CD14-positive monocyte (primary cell): ENCODE data around the gene KRT86. TPM values are rescaled to one million over a fixed set of nuclear protein-coding genes. Genes with fewer than 3 reads are reported as not detected.

ENCODE experiments used
- DNase-seq, 3 donors: peaks; one replicate each; pipeline ENCODE4 v3.0.0-alpha.2; 2011 to 2022
- H2AFZ ChIP-seq: 2 replicates; pipeline ENCODE4 v1.6.0; 2012; ENCODE audit warnings: mild to moderate bottlenecking, low read depth, low read length, inconsistent platforms; ENCODE audit not compliant: insufficient read depth, poor library complexity, severe bottlenecking
- H3K27ac ChIP-seq, 2 donors: 1 replicate in 1 of 2; 2 replicates in 1 of 2; pipeline ENCODE4 v1.5.1; 2012 to 2013; ENCODE audit warnings: low read length in 2 of 2, control low read depth in 1 of 2, inconsistent platforms in 1 of 2, low read depth in 1 of 2, mild to moderate bottlenecking in 1 of 2
- H3K27me3 ChIP-seq, 2 donors: one replicate each; pipeline versions ENCODE4 v1.6.0 to v1.6.1; 2011 to 2013; ENCODE audit warnings: low read length in 2 of 2; ENCODE audit not compliant: control insufficient read depth in 2 of 2, insufficient read depth in 2 of 2
- H3K36me3 ChIP-seq, 2 donors: replicated peaks in 1 of 2; 1 replicate in 1 of 2; 2 replicates in 1 of 2; pipeline versions ENCODE4 v1.5.1 to v1.6.1; 2012 to 2013; ENCODE audit warnings: low read length in 2 of 2, control low read depth in 1 of 2, inconsistent platforms in 1 of 2, mild to moderate bottlenecking in 1 of 2; ENCODE audit not compliant: insufficient read depth in 2 of 2, control insufficient read depth in 1 of 2
- H3K4me1 ChIP-seq, 2 donors: 1 replicate in 1 of 2; 2 replicates in 1 of 2; pipeline versions ENCODE4 v1.5.1 to v1.6.1; 2012 to 2013; ENCODE audit warnings: low read length in 2 of 2, control low read depth in 1 of 2, inconsistent platforms in 1 of 2, mild to moderate bottlenecking in 1 of 2, moderate library complexity in 1 of 2; ENCODE audit not compliant: insufficient read depth in 2 of 2, control insufficient read depth in 1 of 2
- H3K4me2 ChIP-seq: replicated peaks from 2 replicates; pipeline ENCODE3; 2012; ENCODE audit warnings: low read length, moderate library complexity, mild to moderate bottlenecking; ENCODE audit not compliant: poor library complexity, severe bottlenecking; ENCODE audit errors: extremely low read depth
- H3K4me3 ChIP-seq, 3 experiments: fragments of 200-600 bp in 1 of 3; sonication (generic) in 1 of 3; replicated peaks in 1 of 3; 1 replicate in 2 of 3; 2 replicates in 1 of 3; pipeline ENCODE4 v1.5.1; 2011 to 2013; ENCODE audit warnings: low read length in 3 of 3, mild to moderate bottlenecking in 3 of 3, control low read depth in 2 of 3, low read depth in 2 of 3, inconsistent platforms in 1 of 3, moderate library complexity in 1 of 3
- H3K79me2 ChIP-seq: 2 replicates; pipeline ENCODE4 v1.6.0; 2012; ENCODE audit warnings: mild to moderate bottlenecking, control low read depth, inconsistent platforms, low read length, moderate library complexity; ENCODE audit not compliant: insufficient read depth
- H3K9ac ChIP-seq: 2 replicates; pipeline ENCODE4 v1.6.0; 2017; ENCODE audit warnings: low read length, mild to moderate bottlenecking; ENCODE audit not compliant: insufficient read depth, poor library complexity, severe bottlenecking
- H3K9me3 ChIP-seq, 2 donors: replicated peaks in 1 of 2; 1 replicate in 1 of 2; 2 replicates in 1 of 2; pipeline versions ENCODE4 v1.5.1 to v1.6.1; 2012 to 2013; ENCODE audit warnings: low read length in 2 of 2, control low read depth in 1 of 2; ENCODE audit not compliant: control insufficient read depth in 1 of 2, insufficient read depth in 1 of 2
- H4K20me1 ChIP-seq: 2 replicates; pipeline ENCODE4 v1.6.0; 2012; ENCODE audit warnings: mild to moderate bottlenecking, low read length, control low read depth, moderate library complexity; ENCODE audit not compliant: insufficient read depth
- H3K27ac Mint-ChIP-seq, 7 donors: one replicate each; pipeline ENCODE4 v1.8.0; 2020; ENCODE audit warnings: mild to moderate bottlenecking in 7 of 7, mixed read lengths in 7 of 7, moderate library complexity in 6 of 7, inconsistent platforms in 2 of 7
- H3K27me3 Mint-ChIP-seq, 3 donors: one replicate each; pipeline ENCODE4 v1.8.0; 2021 to 2022; ENCODE audit warnings: low read depth in 3 of 3, mild to moderate bottlenecking in 3 of 3, mixed read lengths in 3 of 3, moderate library complexity in 3 of 3, inconsistent platforms in 1 of 3
- H3K36me3 Mint-ChIP-seq, 2 donors: one replicate each; pipeline ENCODE4 v1.8.0; 2020; ENCODE audit warnings: mixed read lengths in 2 of 2, inconsistent platforms in 1 of 2, mild to moderate bottlenecking in 1 of 2
- H3K4me1 Mint-ChIP-seq: one replicate; pipeline ENCODE4 v1.8.0; 2020; ENCODE audit warnings: mild to moderate bottlenecking, mixed read lengths
- H3K4me3 Mint-ChIP-seq, 2 donors: one replicate each; pipeline ENCODE4 v1.8.0; 2020; ENCODE audit warnings: mild to moderate bottlenecking in 2 of 2, mixed read lengths in 2 of 2, moderate library complexity in 1 of 2
- H3K9me3 Mint-ChIP-seq, 7 donors: one replicate each; pipeline ENCODE4 v1.8.0; 2020 to 2022; ENCODE audit warnings: mixed read lengths in 7 of 7, mild to moderate bottlenecking in 6 of 7, moderate library complexity in 6 of 7, inconsistent platforms in 2 of 7
- CTCF ChIP-seq: fragments of 200-600 bp; IDR thresholded peaks from one replicate; pipeline ENCODE4 v1.8.0; 2022; ENCODE audit warnings: antibody characterized with exemption, mild to moderate bottlenecking
- WGBS: methylation state at CpG from one replicate; pipeline ENCODE4 v1.1.5; 2013; ENCODE audit warnings: missing lambda C conversion rate; ENCODE audit not compliant: insufficient coverage; 5-methylcytosine and 5-hydroxymethylcytosine counted together
- intact Hi-C, 2 donors: fragments of 100-400 bp; cut with micrococcal nuclease; formaldehyde crosslinking; loops; one replicate each; pipeline versions ENCODE4 v1.15.0 to v1.15.1; 2023
- polyA plus RNA-seq, 3 donors: library from polyadenylated mRNA; depleted of rRNA in 1 of 3; unstranded in 2 of 3; stranded (reverse) in 1 of 3; fragments of 300-500 nt in 2 of 3; fragments of >200 nt in 1 of 3; fragmentation: Illumina TruSeq in 2 of 3; gene quantifications; 1 replicate in 2 of 3; 2 replicates in 1 of 3; pipeline ENCODE4 v1.2.3, GENCODE V29; 2012 to 2021

The KRT86 gene
- polyA plus RNA-seq, 3 donors, result not detected

GRCh38 chr12:52346593-52346992 lies 72.1 kb downstream of the KRT86 start:
- no peak overlapping the region for H3K9ac ChIP-seq
- H3K4me2 ChIP-seq, result no peak overlapping the region

GRCh38 chr12:52347016-52347415 lies 72.6 kb downstream of the KRT86 start:
- no peak overlapping the region for H2AFZ ChIP-seq
- intact Hi-C loops, result no loop called here
- Mint-ChIP-seq H3K27ac (no peak overlapping the region), H3K4me1 (no peaks in the 10 kb centered on the region), H3K9me3 (peaks cover 0 to 5% (median 3%) of the 10 kb centered on the region in 7 donors), H3K36me3 (no peaks in the 10 kb centered on the region), H3K4me3 (no peak overlapping the region), H3K27me3 (peaks cover 5 to 14% (median 13%) of the 10 kb centered on the region in 3 donors)
- H3K27me3 ChIP-seq, result no peaks in the 10 kb centered on the region
- WGBS, result 78% methylated on average over 8 of the region's 9 CpGs
- no peaks in the 10 kb centered on the region for H4K20me1 ChIP-seq
- H3K4me1 ChIP-seq, result no peaks in the 10 kb centered on the region
- no peak overlapping the region for H3K9ac ChIP-seq
- H3K36me3 ChIP-seq, result no peaks in the 10 kb centered on the region
- no peaks in the 10 kb centered on the region for H3K9me3 ChIP-seq
- H3K27ac ChIP-seq, result no peak overlapping the region
- no peaks in the 10 kb centered on the region for H3K79me2 ChIP-seq
- no peak for DNase-seq
- TF ChIP-seq CTCF, result no peak
- no peak overlapping the region for H3K4me3 ChIP-seq
- no peak overlapping the region for H3K4me2 ChIP-seq

More at GRCh38 chr12:52346593-52346992, 72.1 kb downstream of the KRT86 start:
- intact Hi-C loops, result no loop called here
- Histone ChIP-seq H3K27ac (no peak overlapping the region), H3K4me1 (no peaks in the 10 kb centered on the region), H3K4me3 (no peak overlapping the region), H3K9me3 (no peaks in the 10 kb centered on the region), H4K20me1 (no peaks in the 10 kb centered on the region), H2AFZ (no peak overlapping the region), H3K79me2 (no peaks in the 10 kb centered on the region), H3K27me3 (no peaks in the 10 kb centered on the region), H3K36me3 (no peaks in the 10 kb centered on the region)
- Mint-ChIP-seq H3K4me3 (no peak overlapping the region), H3K36me3 (no peaks in the 10 kb centered on the region), H3K9me3 (peaks cover 0 to 5% (median 3%) of the 10 kb centered on the region in 7 donors), H3K4me1 (no peaks in the 10 kb centered on the region), H3K27ac (no peak overlapping the region), H3K27me3 (peaks cover 5 to 14% (median 10%) of the 10 kb centered on the region in 3 donors)
- TF ChIP-seq CTCF, result no peak
- 0% methylated on average over 3 of the region's 4 CpGs for WGBS
- DNase-seq, result no peak
